ENCODE results near the gene FARP2. TPM values are rescaled to one million over a fixed set of nuclear protein-coding genes. Genes with fewer than 3 reads are reported as not detected.

Gene FARP2
- total RNA-seq, 1 experiment from 2014 or later: 37.2 TPM

DNA sequence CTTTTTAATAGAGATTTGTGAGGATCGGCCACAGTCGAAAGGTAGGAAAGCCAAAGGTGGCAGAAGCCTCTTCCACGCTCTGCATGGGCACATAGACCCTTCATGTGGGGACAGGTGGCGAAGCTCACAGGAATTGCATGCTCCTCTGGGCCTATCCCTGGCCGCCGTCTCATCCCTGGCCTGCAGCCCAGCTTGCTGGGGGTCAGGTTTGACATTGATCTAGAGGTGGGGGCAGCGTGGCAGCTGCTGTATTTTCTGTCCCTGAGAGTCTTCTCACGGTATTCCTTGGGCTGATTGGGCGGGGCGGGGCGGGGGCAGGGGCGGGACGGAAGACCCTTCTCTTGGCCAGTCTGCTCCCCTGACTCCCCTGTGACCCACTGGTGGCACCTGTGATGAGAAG, 103.4 kb downstream of the FARP2 start:
- Histone ChIP-seq H3K4me3 (ENCODE audit: low read depth, low read length) (no peak overlapping the region), H3K27me3 (replicated peaks; ENCODE audit: control insufficient read depth, insufficient read depth, low read length) (no peaks in the 10 kb centered on the region), H3K4me1 (no peaks in the 10 kb centered on the region), H3K36me3 (ENCODE audit: control insufficient read depth, insufficient read depth, low read length) (no peaks in the 10 kb centered on the region), H3K9me3 (no peaks in the 10 kb centered on the region)
- CTCF ChIA-PET: no interaction called here
- H3K4me3 Mint-ChIP-seq (ENCODE audit: unreplicated experiment): no peak overlapping the region
- H3K4me1 Mint-ChIP-seq (ENCODE audit: low read depth, unreplicated experiment): no peaks in the 10 kb centered on the region
- H3K36me3 Mint-ChIP-seq (ENCODE audit: insufficient read depth, unreplicated experiment): peaks cover 9% of the 10 kb centered on the region
- POLR2A ChIA-PET: no interaction called here
- no peak for DNase-seq
- TF ChIP-seq, protein P1, sequence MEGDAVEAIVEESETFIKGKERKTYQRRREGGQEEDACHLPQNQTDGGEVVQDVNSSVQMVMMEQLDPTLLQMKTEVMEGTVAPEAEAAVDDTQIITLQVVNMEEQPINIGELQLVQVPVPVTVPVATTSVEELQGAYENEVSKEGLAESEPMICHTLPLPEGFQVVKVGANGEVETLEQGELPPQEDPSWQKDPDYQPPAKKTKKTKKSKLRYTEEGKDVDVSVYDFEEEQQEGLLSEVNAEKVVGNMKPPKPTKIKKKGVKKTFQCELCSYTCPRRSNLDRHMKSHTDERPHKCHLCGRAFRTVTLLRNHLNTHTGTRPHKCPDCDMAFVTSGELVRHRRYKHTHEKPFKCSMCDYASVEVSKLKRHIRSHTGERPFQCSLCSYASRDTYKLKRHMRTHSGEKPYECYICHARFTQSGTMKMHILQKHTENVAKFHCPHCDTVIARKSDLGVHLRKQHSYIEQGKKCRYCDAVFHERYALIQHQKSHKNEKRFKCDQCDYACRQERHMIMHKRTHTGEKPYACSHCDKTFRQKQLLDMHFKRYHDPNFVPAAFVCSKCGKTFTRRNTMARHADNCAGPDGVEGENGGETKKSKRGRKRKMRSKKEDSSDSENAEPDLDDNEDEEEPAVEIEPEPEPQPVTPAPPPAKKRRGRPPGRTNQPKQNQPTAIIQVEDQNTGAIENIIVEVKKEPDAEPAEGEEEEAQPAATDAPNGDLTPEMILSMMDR (IDR thresholded peaks at IDR 0.05; ENCODE audit: insufficient read depth in 1 of 2, low read depth in 1 of 2, low read length in 1 of 2, severe bottlenecking in 1 of 2, unreplicated experiment in 1 of 2): no peak
- BruUV-seq (replicated peaks): no TSS peak
- no peaks in the 10 kb centered on the region for H3K27me3 Mint-ChIP-seq (ENCODE audit: insufficient read depth, unreplicated experiment)
- intact Hi-C loops (cut with micrococcal nuclease; ENCODE audit: unreplicated experiment): no loop called here
- no peak overlapping the region for H3K27ac Mint-ChIP-seq (ENCODE audit: unreplicated experiment)
- no peaks in the 10 kb centered on the region for H3K9me3 Mint-ChIP-seq (ENCODE audit: unreplicated experiment)

DNA sequence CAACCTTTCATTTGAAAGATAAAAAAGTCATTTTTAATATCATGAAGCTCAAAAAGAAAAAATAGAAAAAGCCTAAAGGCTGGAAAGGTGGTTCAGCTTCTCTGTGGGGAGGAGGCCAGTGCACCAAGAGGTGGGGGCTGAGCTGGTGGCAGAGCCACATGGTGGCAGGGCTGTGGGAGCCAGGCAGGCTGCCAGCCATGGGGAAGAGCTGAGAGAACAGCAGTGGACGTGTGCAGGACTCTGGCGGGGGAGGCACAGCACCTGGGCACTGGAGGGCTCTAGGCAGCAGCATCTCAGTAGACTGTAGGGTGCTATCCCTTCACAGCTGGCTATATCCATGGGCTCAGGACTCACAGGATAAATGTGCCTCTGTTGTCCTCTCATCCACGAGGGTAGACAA, 104.5 kb downstream of the FARP2 start:
- no peaks in the 10 kb centered on the region for H3K4me1 ChIP-seq
- no peak for DNase-seq
- intact Hi-C loops (cut with micrococcal nuclease; ENCODE audit: unreplicated experiment): no loop called here
- H3K27me3 ChIP-seq (replicated peaks; ENCODE audit: control insufficient read depth, insufficient read depth, low read length): no peaks in the 10 kb centered on the region
- H3K9me3 ChIP-seq: no peaks in the 10 kb centered on the region
- TF ChIP-seq, protein P1 (IDR thresholded peaks at IDR 0.05; ENCODE audit: insufficient read depth in 1 of 2, low read depth in 1 of 2, low read length in 1 of 2, severe bottlenecking in 1 of 2, unreplicated experiment in 1 of 2): no peak
- no peak overlapping the region for H3K4me3 Mint-ChIP-seq (ENCODE audit: unreplicated experiment)
- H3K27ac Mint-ChIP-seq (ENCODE audit: unreplicated experiment): no peak overlapping the region
- no peaks in the 10 kb centered on the region for H3K4me1 Mint-ChIP-seq (ENCODE audit: low read depth, unreplicated experiment)
- H3K4me3 ChIP-seq (ENCODE audit: low read depth, low read length): no peak overlapping the region
- no peaks in the 10 kb centered on the region for H3K36me3 ChIP-seq (ENCODE audit: control insufficient read depth, insufficient read depth, low read length)
- H3K9me3 Mint-ChIP-seq (ENCODE audit: unreplicated experiment): no peaks in the 10 kb centered on the region
- no TSS peak for BruUV-seq (replicated peaks)
- ChIA-PET POLR2A (no interaction called here), CTCF (no interaction called here)
- no peaks in the 10 kb centered on the region for H3K27me3 Mint-ChIP-seq (ENCODE audit: insufficient read depth, unreplicated experiment)
- H3K36me3 Mint-ChIP-seq (ENCODE audit: insufficient read depth, unreplicated experiment): peaks cover 9% of the 10 kb centered on the region

DNA sequence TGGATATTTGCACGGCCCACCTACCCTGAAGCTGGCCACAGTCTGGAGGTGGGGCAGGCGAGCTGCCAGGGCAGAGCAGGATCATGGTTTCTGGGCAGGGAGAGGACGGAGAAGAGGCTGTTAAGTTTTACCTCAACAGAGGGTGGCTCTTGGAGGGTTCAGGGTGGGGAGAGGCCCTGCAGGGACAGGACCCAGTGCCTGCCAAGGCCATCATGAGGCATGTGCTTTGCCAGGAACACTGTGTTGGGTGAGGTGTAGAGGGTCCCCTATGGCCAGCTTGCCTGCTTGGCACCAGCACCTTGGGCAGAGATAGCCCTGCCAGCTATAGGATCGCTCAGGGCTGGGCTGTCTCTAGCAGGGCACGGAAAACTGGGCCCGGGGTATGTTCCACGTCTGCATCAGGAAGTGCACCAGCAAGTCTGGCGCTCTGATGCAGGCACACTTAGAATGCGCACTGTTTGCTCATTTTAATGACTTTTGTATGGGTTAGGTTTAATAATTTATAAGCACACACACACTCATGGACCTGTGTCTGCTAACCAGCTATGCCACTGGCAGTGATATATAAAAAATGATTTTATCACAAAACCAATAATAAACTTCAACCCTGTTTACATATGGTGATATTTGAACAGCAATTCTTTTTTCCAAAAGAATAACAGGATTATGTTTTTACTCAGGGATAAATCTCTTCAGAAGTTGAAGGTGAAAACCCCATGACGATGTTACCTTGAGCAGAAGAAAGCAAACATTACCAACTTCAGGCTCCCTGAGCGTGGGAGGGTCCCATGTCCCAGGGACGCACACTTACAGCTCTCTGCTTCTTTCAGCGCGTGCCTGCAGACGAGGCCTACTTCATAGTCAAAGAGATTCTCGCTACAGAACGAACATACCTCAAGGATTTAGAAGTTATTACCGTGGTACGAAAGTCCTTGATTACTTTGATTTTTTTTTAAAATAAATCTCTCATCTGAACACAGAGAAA, 105.9 kb downstream of the FARP2 start:
- H3K27ac Mint-ChIP-seq (ENCODE audit: unreplicated experiment): no peak overlapping the region
- no peaks in the 10 kb centered on the region for H3K27me3 Mint-ChIP-seq (ENCODE audit: insufficient read depth, unreplicated experiment)
- DNase-seq: no peak
- POLR2A ChIA-PET: no interaction called here
- CTCF ChIA-PET: no interaction called here
- H3K9me3 Mint-ChIP-seq (ENCODE audit: unreplicated experiment): no peaks in the 10 kb centered on the region
- H3K36me3 Mint-ChIP-seq (ENCODE audit: insufficient read depth, unreplicated experiment): peaks cover 9% of the 10 kb centered on the region
- H3K4me3 ChIP-seq (ENCODE audit: low read depth, low read length): no peak overlapping the region
- TF ChIP-seq, protein P1 (IDR thresholded peaks at IDR 0.05; ENCODE audit: insufficient read depth in 1 of 2, low read depth in 1 of 2, low read length in 1 of 2, severe bottlenecking in 1 of 2, unreplicated experiment in 1 of 2): no peak
- H3K4me1 ChIP-seq: no peaks in the 10 kb centered on the region
- no peaks in the 10 kb centered on the region for H3K9me3 ChIP-seq
- intact Hi-C loops (cut with micrococcal nuclease; ENCODE audit: unreplicated experiment): no loop called here
- H3K4me1 Mint-ChIP-seq (ENCODE audit: low read depth, unreplicated experiment): no peaks in the 10 kb centered on the region
- H3K36me3 ChIP-seq (ENCODE audit: control insufficient read depth, insufficient read depth, low read length): no peaks in the 10 kb centered on the region
- no TSS peak for BruUV-seq (replicated peaks)
- H3K27me3 ChIP-seq (replicated peaks; ENCODE audit: control insufficient read depth, insufficient read depth, low read length): no peaks in the 10 kb centered on the region
- H3K4me3 Mint-ChIP-seq (ENCODE audit: unreplicated experiment): no peak overlapping the region

Data from Caco-2 (cell line).